Uterus (tissue), 2 donors: Measurements from ENCODE around the gene ZSCAN22.

Experiments used
- CTCF ChIP-seq, 4 experiments: fragments of 200-600 bp in 2 of 4; fragments of 450-650 bp in 2 of 4; sonication (generic) in 2 of 4; IDR thresholded peaks; one replicate each; pipeline ENCODE4 v1.5.1; 2016 to 2019; ENCODE audit warnings: antibody characterized with exemption in 4 of 4, mild to moderate bottlenecking in 2 of 4, moderate library complexity in 1 of 4
- POLR2A ChIP-seq, 2 donors: fragments of 450-650 bp; IDR thresholded peaks; one replicate each; pipeline ENCODE4 v1.6.1; 2016; ENCODE audit warnings: antibody characterized with exemption in 2 of 2, mild to moderate bottlenecking in 1 of 2, moderate library complexity in 1 of 2

DNA sequence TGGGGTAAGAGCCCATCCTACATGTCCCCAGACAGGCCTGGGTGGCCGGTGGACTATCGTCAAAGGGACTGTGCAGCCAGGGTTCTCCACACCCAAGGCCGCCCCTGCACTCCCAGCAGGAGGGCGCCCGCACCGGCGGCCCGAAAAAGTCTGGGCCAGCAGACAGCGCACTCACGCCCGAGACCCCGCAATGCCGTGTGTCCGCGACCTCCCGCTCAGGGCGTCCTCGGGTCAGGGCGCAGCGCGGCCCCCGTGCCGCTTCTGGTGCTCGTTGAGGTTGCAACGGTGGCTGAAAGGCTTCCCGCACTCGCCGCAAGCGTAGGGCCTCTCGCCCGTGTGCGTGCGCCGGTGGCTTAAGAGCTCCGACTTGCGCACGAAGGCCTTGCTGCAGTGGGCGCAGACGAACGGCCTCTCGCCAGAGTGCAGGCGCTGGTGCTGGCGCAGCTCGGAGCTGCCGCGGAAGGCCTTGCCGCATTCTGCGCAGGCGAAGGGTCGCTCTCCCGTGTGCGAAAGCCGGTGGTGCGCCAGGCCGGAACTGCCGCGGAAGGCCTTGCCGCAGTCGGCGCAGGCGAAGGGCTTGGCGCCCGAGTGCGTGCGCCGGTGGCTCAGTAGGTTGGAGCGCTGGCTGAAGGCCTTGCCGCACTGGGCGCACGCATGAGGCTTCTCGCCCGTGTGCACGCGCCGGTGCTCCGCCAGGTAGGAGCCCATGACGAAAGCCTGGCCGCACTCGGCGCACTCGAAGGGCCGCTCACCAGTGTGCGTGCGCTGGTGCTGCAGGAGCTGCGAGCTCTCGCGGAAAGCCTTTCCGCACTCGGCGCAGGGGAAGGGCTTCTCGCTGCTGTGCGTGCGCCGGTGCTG, 29.3 kb downstream of the ZSCAN22 start:
- TF ChIP-seq CTCF (IDR thresholded peaks at IDR 0.05), result no peak
- TF ChIP-seq POLR2A (IDR thresholded peaks at IDR 0.05), result no peak
